Occipital lobe (tissue), 3 donors: ENCODE data around the gene TLR3. TPM values are rescaled to one million over a fixed set of nuclear protein-coding genes. Genes with fewer than 3 reads are reported as not detected.

ENCODE experiments used
- DNase-seq: peaks from one replicate; lab custom pipeline; 2025; lab: John Stamatoyannopoulos, UW
- small RNA-seq: library from RNA; depleted of rRNA; stranded (forward); fragments of <200 nt; gene quantifications from one replicate; pipeline ENCODE3, GENCODE V24; 2014
- total RNA-seq: library from RNA; depleted of rRNA; stranded (reverse); fragments of >200 nt; gene quantifications from one replicate; pipeline ENCODE4 v1.2.3, GENCODE V29; 2014

The TLR3 gene
- total RNA-seq, 1 donor from 2014 or later: 1.9 TPM

DNA sequence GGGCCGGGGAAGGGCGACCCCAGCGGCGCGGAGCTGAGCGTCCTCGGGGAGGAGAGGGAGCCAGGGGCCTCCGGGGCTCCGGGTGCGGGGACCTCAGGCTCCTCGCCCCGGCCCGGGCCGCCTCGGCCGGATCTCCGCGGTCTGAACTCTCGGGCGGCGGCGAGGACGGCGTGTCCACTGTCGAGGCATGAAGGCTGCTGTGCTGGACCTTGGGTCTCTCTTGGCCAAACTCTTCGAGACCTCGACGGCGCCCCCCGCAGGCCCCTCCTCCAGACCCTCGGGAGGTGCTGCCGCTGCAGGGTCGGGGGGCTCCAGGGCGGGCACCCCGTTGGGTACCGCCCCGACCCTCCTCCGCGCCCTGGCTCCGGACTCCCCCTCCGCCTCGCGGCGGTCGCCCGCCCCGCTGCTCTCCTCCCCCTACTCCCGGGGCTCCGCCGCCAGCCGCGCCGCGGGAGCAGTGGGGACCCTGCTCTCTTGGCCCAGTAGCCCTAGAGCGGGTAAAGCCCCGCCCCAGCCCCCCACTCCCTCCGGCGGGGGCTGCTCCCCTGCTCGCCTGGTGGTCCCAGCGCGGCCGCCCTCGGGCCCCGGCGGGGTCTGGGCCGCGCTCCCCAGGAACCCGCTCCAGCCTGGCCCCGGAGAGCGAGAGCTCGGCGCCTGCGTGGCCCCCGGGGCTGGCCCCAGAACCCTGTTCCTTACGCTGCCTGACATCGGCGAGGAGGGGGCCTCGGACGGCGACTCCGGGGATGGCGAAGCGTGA lies 36.1 kb downstream of the TLR3 start:
- no peak for DNase-seq

DNA sequence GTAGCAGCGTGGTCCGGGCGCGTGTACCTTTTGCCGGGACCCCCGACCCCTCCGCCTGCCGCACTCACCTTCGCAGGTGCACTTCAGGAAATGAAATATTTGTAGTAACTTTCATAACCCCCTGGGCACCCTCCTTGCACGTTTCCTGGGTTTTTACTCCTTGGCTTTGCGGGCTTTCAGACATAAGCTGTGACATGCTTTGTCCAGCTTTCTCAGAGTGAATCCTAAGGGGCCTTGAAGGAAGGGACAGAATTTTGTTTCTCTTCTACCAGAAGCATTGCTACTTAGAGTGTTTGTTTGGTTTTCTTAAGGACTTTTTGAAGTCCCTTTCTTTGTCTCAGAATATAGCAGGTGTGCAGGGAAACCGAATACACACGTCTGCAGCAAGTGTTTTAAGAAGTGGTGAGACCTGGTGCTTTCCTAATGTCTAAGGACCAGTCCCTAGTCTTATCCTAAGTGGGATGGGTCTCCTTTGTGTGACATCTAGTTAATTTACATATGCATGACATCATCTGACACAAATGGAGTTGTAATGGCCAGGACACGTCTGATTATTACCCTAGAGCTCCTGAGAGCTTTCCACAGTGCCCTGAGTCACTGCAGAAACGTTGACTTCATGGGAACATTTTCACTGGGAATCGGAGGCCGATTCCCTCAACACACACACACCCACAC lies 36.8 kb downstream of the TLR3 start:
- no peak for DNase-seq

DNA sequence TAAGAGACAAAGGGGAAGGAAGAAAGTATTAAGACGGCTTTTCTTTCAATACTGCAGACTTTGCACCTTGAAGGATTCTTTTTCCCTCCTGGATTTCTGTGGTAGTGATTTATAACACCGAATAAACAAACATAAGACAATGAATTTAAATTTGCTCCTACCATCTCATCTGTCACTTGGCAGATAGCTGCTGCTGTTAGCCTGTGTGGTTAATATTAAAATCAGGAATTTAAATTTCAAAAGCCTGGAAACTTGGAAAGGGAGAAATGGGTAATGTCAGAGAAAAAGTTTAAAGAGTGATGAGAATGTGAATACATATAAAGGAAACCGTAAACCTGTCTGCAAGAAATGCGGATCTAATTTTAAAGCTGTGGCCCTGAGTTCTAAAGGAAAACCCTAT lies 39.0 kb downstream of the TLR3 start:
- DNase-seq: no peak

DNA sequence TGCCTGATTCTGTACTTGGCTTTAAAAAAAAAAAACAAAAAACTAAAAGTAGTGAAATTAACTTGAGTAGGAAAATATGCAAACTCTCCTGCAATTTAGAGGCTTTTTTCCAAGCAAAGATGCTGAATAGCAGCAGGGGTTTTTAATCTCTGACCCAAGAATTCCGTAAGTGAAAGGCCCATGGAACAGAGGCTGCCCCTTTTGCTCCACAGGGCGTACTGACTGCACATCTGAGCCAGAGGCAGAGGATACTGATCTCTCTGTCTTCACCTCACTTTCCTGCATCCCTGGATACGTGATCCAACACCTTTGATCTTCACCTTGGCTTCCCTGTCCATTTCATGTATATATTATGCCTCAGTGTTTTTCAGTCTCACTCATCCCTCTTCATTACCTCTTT lies 39.4 kb downstream of the TLR3 start:
- no peak for DNase-seq

DNA sequence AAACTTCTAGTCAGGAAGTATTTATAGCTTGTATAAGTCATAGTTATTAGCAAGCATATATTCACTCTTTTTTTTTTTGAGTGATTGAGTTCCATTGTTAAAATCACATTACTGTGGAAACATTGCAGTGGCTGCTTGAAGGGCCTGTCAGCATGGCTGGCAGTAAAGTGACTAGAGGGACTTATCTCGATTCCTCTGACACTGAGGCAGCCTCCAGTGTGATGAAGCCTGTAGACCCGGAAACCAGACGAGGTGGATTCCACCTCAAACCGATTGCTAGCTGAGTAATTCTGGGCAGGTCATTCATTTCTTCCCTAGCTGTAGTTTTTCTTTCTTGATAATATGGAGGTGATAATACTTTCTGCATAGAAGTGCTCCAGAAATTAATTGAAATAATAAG lies 40.3 kb downstream of the TLR3 start:
- DNase-seq: no peak

DNA sequence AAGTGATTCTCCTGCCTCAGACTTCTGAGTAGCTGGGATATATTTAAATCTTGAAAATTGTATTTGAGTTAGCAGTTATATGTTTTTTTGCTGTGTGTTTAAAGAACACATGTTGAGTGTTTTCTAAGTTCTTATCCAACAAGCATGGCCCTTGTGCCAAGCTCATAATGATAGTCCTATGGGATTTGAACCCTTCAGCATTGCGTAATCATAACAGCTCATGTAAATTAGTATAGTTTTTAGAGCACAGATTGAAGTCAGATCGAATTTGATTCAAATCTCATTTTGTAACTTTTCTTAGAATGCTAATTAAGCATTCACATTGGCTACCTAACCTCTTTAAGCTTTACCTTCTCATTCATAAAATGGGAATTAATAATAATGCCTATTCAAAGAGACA lies 47.7 kb downstream of the TLR3 start:
- no peak for DNase-seq

DNA sequence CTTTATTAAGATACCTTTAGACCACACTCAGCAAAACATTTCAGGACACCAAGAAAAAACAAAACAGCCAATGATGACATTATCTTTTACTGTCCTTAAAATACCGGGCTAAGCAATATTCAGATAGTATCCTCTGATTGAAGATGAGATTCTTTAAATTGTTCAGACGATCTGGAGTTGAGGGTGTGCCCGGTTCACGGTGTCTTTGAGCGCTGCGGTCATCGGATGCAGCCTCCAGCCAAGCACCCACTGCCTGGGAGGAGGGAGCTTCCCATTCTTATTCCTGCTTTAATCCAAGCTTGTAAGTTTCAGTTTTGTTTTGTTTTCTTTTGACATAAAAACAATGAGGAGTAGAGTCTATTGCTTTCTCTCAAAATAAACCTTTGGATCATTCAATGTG lies 49.6 kb downstream of the TLR3 start:
- DNase-seq: no peak

DNA sequence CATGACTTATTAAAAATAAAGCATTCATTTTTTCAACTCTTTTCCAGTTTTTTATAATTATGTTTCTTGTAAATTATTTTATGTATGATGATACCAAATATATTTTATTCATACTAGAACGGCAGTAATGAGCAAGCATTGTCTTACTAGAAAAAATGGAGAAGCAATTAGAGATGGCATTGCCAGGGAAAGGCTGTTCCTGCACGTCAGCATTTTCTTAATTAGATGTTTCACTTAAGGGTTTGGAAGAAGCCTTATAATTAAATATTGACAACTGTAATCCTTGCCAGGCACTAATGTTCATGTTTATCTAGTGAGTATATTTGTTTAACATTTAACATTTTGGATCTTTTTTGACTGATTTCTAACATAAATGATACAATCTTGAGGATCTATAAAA lies 52.1 kb downstream of the TLR3 start:
- no peak for DNase-seq

DNA sequence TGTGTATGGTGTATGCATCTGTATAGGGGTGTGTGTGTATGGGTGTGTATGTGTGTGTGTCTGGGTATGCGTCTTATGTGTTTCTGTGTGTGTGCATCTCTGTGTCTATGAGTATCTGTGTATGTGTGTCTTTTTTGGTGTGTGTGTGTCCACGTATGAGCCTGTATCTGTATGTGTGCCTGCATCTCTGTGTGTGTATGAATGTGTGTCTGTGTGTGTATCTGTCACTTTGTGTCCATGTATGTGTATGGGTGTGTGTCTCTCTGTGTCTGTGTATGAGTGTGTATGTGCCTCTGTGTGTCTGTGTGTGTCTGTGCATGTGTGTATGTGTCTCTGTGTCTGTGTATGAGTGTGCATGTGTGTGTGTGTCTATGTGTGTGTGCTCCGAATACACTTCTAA lies 59.9 kb downstream of the TLR3 start:
- no peak for DNase-seq

DNA sequence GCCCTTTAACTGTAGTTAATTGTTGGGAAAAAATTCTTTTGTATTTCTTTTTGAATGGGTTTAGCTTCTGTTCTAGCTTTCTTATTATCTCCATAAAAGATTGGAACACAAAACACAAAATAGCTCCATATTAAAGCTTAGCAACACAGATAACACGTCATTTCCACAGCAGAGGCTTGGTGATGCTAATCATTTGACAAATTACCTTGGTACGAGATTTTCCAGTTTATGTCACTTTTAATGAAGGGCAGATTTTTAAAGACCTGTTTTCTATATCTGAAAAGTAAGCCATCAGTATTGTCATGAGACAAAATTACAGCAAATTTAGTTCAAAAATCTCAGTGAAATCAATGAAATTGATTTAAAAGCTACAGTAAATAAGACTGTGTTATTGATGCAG lies 63.0 kb downstream of the TLR3 start:
- DNase-seq: no peak

DNA sequence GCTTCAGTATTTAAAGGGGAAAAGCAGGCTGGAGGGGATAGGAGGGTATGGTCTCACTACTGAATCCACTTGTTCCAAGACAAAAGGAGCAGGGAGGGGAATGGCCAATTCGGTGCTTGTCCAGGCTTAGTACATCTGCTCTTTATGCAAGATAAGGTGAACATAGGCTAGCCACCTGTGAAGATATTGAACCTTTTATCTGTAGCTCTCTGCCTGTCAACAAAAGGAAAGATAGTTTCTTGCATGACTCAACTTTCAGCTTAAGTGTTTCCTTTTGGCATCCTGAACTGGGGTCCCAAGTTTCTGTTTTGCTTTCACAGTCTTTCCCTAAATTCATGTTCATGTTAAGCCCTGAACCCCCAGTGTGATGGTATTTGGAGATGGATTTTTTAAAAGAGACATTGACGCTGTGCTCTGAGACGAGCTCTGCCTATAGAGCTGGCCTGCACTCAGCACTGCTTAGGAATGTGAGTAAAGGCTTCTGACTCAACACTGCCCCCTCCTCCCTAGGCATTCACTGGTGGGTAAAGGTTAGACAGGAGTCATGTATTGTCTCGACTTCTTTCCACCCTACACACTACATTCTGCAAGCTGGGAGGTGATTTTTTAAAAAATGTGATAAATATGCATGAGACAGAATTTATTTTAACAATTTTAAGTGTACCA lies 63.8 kb downstream of the TLR3 start:
- DNase-seq: no peak

DNA sequence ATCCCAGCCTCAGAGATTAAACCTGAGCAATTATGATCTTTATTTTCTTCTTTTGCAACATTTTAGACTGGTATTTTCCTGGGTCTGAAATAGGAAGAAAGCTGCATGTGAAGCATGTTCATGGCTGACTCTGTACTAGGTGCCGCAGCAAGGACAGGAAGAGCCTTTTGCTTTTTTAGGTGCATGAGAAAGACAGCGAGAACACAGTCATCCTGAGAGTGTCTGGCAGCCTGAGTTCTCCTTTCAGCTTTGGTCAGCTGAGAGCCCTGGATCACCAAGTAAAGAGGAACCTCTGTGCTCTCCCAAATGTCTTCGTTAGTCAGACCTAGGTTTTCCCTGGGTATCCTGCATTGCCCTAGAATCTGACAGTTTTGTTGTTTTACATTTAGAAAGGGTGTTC lies 65.3 kb downstream of the TLR3 start:
- no peak for DNase-seq

DNA sequence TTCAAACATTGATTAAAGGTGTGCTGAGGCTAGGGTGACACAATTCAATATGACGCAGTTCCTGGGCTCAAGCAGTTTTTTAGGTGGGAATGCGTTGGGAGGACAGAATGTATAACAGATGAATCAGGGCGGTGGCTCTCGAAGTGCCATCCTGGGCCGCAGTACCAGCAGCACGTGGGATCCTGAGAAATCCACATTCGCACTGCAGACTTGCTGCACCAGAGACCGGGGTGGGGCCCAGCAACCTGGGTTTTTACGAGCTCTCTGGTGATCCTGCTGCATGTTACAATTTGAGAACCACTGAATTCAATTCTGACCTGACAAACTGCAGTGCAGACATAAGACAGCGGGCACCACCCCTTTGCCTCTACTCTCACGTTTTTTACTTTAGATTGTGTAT lies 65.9 kb downstream of the TLR3 start:
- DNase-seq: no peak

DNA sequence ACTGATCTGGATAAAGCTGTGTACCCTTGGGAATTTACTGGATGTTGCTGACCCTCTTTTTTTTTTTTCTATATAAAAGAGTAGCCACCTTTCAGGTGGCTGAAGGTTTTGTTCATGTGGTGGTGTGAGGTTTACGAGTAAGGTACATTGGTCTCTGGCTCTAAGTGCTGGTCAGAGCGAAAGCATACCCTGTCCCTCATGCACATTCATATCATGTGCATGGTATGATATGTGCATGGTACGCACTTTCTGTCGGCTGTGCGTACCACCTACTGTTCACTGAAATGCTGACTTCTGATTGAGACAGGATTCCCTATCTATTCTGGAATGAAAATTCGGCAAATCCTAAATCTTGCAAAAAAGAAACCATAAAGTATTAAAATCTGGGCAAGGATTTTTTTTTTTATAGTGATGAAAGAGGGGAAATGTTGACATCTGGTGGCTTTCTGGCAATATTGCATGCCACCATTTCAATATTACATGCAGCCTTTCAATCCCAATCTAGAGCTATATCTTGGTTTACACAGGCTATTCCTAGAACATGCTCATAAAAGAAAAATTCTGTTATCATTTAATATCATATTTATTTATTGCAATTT lies 68.3 kb downstream of the TLR3 start:
- no peak for DNase-seq

Small RNA genes lying within 50 kb of the gene (small RNA-seq; reads per million reads assigned to genes)
- not detected for gene RF00322
- not detected for gene RNU4-64P

Other genes starting within 250 kb of the TLR3 start
- 38.8 TPM for gene FAM149A, start 35.5 kb downstream of the TLR3 start, total RNA-seq
- gene CYP4V2, start 122.4 kb downstream of the TLR3 start, total RNA-seq: 7.2 TPM
- 0.62 TPM for gene KLKB1, start 158.4 kb downstream of the TLR3 start, total RNA-seq
- gene F11, start 197.0 kb downstream of the TLR3 start, total RNA-seq: not detected